GM23338 (cell line): Measurements from ENCODE around the gene HES3. TPM values are rescaled to one million over a fixed set of nuclear protein-coding genes. Genes with fewer than 3 reads are reported as not detected.

Experiments
- ATAC-seq: fragments of 200-7000 bp; cut with Tn5 transposase; 3 replicates; pipeline ENCODE4 v1.9.1; 2020
- DNase-seq: peaks from one replicate; pipeline ENCODE4 v3.0.0-alpha.2; 2015; ENCODE audit warnings: low spot score
- H2AFZ ChIP-seq: fragments of 200-600 bp; sonication (generic); 2 replicates; pipeline ENCODE4 v1.8.0; 2016; ENCODE audit warnings: antibody characterized with exemption, mild to moderate bottlenecking, moderate library complexity
- H3F3A ChIP-seq: fragments of 200-600 bp; sonication (generic); replicated peaks from 2 replicates; pipeline ENCODE4 v1.8.0; 2017; ENCODE audit warnings: antibody characterized with exemption, mixed run types, low read depth
- H3K27ac ChIP-seq: fragments of 200-600 bp; sonication (generic); 2 replicates; pipeline ENCODE4 v1.6.1; 2016; ENCODE audit warnings: low read depth
- H3K27me3 ChIP-seq: fragments of 200-600 bp; sonication (generic); 2 replicates; pipeline ENCODE4 v1.8.0; 2016; ENCODE audit warnings: mild to moderate bottlenecking, mixed run types, moderate library complexity; ENCODE audit not compliant: insufficient read depth
- H3K36me3 ChIP-seq: fragments of 200-600 bp; sonication (generic); 2 replicates; pipeline ENCODE4 v1.8.0; 2016; ENCODE audit warnings: mild to moderate bottlenecking; ENCODE audit not compliant: insufficient read depth
- H3K4me1 ChIP-seq: fragments of 200-600 bp; sonication (generic); 2 replicates; pipeline ENCODE4 v1.8.0; 2016; ENCODE audit warnings: mild to moderate bottlenecking, moderate library complexity; ENCODE audit not compliant: insufficient read depth
- H3K4me2 ChIP-seq: fragments of 200-600 bp; sonication (generic); 2 replicates; pipeline ENCODE4 v1.7.1; 2017; ENCODE audit warnings: mixed run types
- H3K4me3 ChIP-seq: fragments of 200-600 bp; sonication (generic); 2 replicates; pipeline ENCODE4 v1.6.1; 2016; ENCODE audit warnings: mixed run types
- H3K79me2 ChIP-seq: fragments of 200-600 bp; sonication (generic); replicated peaks from 2 replicates; pipeline ENCODE4 v1.8.0; 2017; ENCODE audit warnings: mild to moderate bottlenecking; ENCODE audit not compliant: insufficient read depth
- H3K9me2 ChIP-seq: fragments of 200-600 bp; sonication (generic); 2 replicates; pipeline ENCODE4 v1.8.0; 2017; ENCODE audit not compliant: insufficient read depth
- H4K20me1 ChIP-seq: fragments of 200-600 bp; sonication (generic); replicated peaks from 2 replicates; pipeline ENCODE4 v1.8.0; 2017; ENCODE audit warnings: mild to moderate bottlenecking; ENCODE audit not compliant: insufficient read depth
- H3K27ac Mint-ChIP-seq: 2 replicates; pipeline ENCODE4 v1.8.0; 2020; ENCODE audit warnings: inconsistent platforms, mild to moderate bottlenecking, moderate library complexity, mixed read lengths
- H3K27me3 Mint-ChIP-seq: 3 replicates; pipeline ENCODE4 v1.8.0; 2022; ENCODE audit warnings: low read depth, mild to moderate bottlenecking, moderate library complexity, mixed read lengths, inconsistent platforms; ENCODE audit not compliant: insufficient read depth, poor library complexity
- H3K36me3 Mint-ChIP-seq: 3 replicates; pipeline ENCODE4 v1.8.0; 2021; ENCODE audit warnings: low read depth, mild to moderate bottlenecking, inconsistent platforms, moderate library complexity, mixed read lengths
- H3K4me1 Mint-ChIP-seq: 3 replicates; pipeline ENCODE4 v1.8.0; 2020; ENCODE audit warnings: mild to moderate bottlenecking, inconsistent platforms, mixed read lengths
- H3K4me3 Mint-ChIP-seq: 3 replicates; pipeline ENCODE4 v1.8.0; 2021; ENCODE audit warnings: moderate library complexity, mild to moderate bottlenecking, inconsistent platforms, mixed read lengths
- H3K9me3 Mint-ChIP-seq: 3 replicates; pipeline ENCODE4 v1.8.0; 2020; ENCODE audit warnings: moderate library complexity, mild to moderate bottlenecking, inconsistent platforms, mixed read lengths
- CREB1 ChIP-seq: fragments of 250-450 bp; sonication (Bioruptor Pico); IDR thresholded peaks from 2 replicates; pipeline ENCODE4 v1.5.0; 2020; ENCODE audit warnings: low read depth, mild to moderate bottlenecking, moderate library complexity
- ETS1 ChIP-seq: IDR thresholded peaks from 2 replicates; pipeline ENCODE4 v1.6.1; 2016; ENCODE audit warnings: antibody characterized with exemption
- EZH2 ChIP-seq: fragments of 200-600 bp; sonication (generic); IDR thresholded peaks from one replicate; pipeline ENCODE4 v1.8.0; 2017; ENCODE audit warnings: antibody characterized with exemption, mild to moderate bottlenecking, low read depth; ENCODE audit not compliant: unreplicated experiment
- EZH2phosphoT487 ChIP-seq: fragments of 200-600 bp; sonication (generic); IDR thresholded peaks from one replicate; pipeline ENCODE4 v1.8.1; 2018; ENCODE audit warnings: antibody characterized with exemption; ENCODE audit not compliant: unreplicated experiment
- JUNB ChIP-seq: IDR thresholded peaks from one replicate; pipeline ENCODE4 v1.6.1; 2016; ENCODE audit warnings: antibody characterized with exemption; ENCODE audit not compliant: unreplicated experiment
- NANOG ChIP-seq: IDR thresholded peaks from 2 replicates; pipeline ENCODE4 v1.6.1; 2016; ENCODE audit warnings: antibody characterized with exemption, borderline replicate concordance
- POLR2AphosphoS5 ChIP-seq: IDR thresholded peaks from 2 replicates; pipeline ENCODE4 v1.6.1; 2016; ENCODE audit warnings: antibody characterized with exemption, low read depth
- STAT1 ChIP-seq: IDR thresholded peaks from one replicate; pipeline ENCODE4 v1.6.1; 2016; ENCODE audit warnings: antibody characterized with exemption; ENCODE audit not compliant: unreplicated experiment
- ZNF114 ChIP-seq: fragments of 250-450 bp; sonication (Bioruptor Pico); IDR thresholded peaks from 2 replicates; pipeline ENCODE4 v1.5.0; 2020; ENCODE audit warnings: mild to moderate bottlenecking, moderate library complexity
- ZNF331 ChIP-seq: fragments of 250-450 bp; sonication (Bioruptor Pico); IDR thresholded peaks from 2 replicates; pipeline ENCODE4 v1.5.0; 2020; ENCODE audit warnings: low read depth, mild to moderate bottlenecking, moderate library complexity
- ZNF462 ChIP-seq: fragments of 250-450 bp; sonication (Bioruptor Pico); IDR thresholded peaks from 2 replicates; pipeline ENCODE4 v1.5.0; 2020; ENCODE audit warnings: mild to moderate bottlenecking, moderate library complexity
- polyA plus RNA-seq: library from polyadenylated mRNA; unstranded; fragments of >200 nt; fragmentation: Nextera tagmentation; extraction: Ambion mirVana; gene quantifications from 2 replicates; pipeline ENCODE4 v1.2.1, GENCODE V29; 2016
- total RNA-seq: library from RNA; depleted of rRNA; stranded (reverse); fragments of >200 nt; shearing (Covaris generic); gene quantifications from 2 replicates; pipeline ENCODE4 v1.2.3, GENCODE V29; 2014
- TF ChIP-seq, protein P1 (sequence below), 2 experiments: fragments of 200-600 bp in 1 of 2; sonication (generic) in 1 of 2; conservative IDR thresholded peaks; 2 replicates each; pipeline versions ENCODE4 v1.5.1 to v1.6.1; 2016 to 2017; ENCODE audit warnings: antibody characterized with exemption in 2 of 2, low read depth in 2 of 2, mild to moderate bottlenecking in 2 of 2, moderate library complexity in 1 of 2
- TF ChIP-seq, protein P2 (sequence below): IDR thresholded peaks from one replicate; pipeline ENCODE4 v1.6.1; 2018; ENCODE audit warnings: antibody characterized with exemption; ENCODE audit not compliant: unreplicated experiment

HES3 gene
- total and polyA plus RNA-seq, 2 experiments from 2014 or later = 7.1 to 50.4 TPM

GRCh38 chr1:6210591-6211355 is 33.2 kb upstream of the HES3 start:
- peaks cover 43% of the 10 kb centered on the region for H3K27me3 ChIP-seq
- H3F3A ChIP-seq = 0 out of 2 replicates have a peak, but pooled peaks cover 5% of the 10 kb centered on the region
- H3K79me2 ChIP-seq = no peaks in the 10 kb centered on the region
- peaks cover 27% of the 10 kb centered on the region for H3K4me1 ChIP-seq
- no peak overlapping the region for H3K4me3 Mint-ChIP-seq
- H3K36me3 Mint-ChIP-seq = no peaks in the 10 kb centered on the region
- no peaks in the 10 kb centered on the region for H4K20me1 ChIP-seq
- peaks cover 22% of the 10 kb centered on the region for H3K4me1 Mint-ChIP-seq
- H3K27me3 Mint-ChIP-seq = peaks cover 35% of the 10 kb centered on the region
- no peak overlapping the region for H3K27ac ChIP-seq
- H3K36me3 ChIP-seq = no peaks in the 10 kb centered on the region
- no peaks in the 10 kb centered on the region; the same call in 2 of the 3 replicates for H3K9me3 Mint-ChIP-seq
- no peak overlapping the region for H3K4me3 ChIP-seq
- TF ChIP-seq JUNB = no peak
- TF ChIP-seq, protein P1, sequence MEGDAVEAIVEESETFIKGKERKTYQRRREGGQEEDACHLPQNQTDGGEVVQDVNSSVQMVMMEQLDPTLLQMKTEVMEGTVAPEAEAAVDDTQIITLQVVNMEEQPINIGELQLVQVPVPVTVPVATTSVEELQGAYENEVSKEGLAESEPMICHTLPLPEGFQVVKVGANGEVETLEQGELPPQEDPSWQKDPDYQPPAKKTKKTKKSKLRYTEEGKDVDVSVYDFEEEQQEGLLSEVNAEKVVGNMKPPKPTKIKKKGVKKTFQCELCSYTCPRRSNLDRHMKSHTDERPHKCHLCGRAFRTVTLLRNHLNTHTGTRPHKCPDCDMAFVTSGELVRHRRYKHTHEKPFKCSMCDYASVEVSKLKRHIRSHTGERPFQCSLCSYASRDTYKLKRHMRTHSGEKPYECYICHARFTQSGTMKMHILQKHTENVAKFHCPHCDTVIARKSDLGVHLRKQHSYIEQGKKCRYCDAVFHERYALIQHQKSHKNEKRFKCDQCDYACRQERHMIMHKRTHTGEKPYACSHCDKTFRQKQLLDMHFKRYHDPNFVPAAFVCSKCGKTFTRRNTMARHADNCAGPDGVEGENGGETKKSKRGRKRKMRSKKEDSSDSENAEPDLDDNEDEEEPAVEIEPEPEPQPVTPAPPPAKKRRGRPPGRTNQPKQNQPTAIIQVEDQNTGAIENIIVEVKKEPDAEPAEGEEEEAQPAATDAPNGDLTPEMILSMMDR (conservative IDR thresholded peaks at IDR 0.05; ENCODE audit: low read depth in 2 of 2) = no peak
- no peak for TF ChIP-seq POLR2AphosphoS5
- TF ChIP-seq ZNF462 (CRISPR knock-in tag) = no peak
- no peak for TF ChIP-seq ZNF331 (CRISPR knock-in tag)
- TF ChIP-seq STAT1 = no peak
- TF ChIP-seq, protein P2, sequence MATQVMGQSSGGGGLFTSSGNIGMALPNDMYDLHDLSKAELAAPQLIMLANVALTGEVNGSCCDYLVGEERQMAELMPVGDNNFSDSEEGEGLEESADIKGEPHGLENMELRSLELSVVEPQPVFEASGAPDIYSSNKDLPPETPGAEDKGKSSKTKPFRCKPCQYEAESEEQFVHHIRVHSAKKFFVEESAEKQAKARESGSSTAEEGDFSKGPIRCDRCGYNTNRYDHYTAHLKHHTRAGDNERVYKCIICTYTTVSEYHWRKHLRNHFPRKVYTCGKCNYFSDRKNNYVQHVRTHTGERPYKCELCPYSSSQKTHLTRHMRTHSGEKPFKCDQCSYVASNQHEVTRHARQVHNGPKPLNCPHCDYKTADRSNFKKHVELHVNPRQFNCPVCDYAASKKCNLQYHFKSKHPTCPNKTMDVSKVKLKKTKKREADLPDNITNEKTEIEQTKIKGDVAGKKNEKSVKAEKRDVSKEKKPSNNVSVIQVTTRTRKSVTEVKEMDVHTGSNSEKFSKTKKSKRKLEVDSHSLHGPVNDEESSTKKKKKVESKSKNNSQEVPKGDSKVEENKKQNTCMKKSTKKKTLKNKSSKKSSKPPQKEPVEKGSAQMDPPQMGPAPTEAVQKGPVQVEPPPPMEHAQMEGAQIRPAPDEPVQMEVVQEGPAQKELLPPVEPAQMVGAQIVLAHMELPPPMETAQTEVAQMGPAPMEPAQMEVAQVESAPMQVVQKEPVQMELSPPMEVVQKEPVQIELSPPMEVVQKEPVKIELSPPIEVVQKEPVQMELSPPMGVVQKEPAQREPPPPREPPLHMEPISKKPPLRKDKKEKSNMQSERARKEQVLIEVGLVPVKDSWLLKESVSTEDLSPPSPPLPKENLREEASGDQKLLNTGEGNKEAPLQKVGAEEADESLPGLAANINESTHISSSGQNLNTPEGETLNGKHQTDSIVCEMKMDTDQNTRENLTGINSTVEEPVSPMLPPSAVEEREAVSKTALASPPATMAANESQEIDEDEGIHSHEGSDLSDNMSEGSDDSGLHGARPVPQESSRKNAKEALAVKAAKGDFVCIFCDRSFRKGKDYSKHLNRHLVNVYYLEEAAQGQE = no peak
- TF ChIP-seq NANOG = no peak
- no peak for TF ChIP-seq ETS1
- no peak for TF ChIP-seq EZH2phosphoT487
- no peak for TF ChIP-seq ZNF114 (CRISPR knock-in tag)
- TF ChIP-seq CREB1 (CRISPR knock-in tag) = no peak
- no peak for TF ChIP-seq EZH2
- H3K9me2 ChIP-seq = no peaks in the 10 kb centered on the region
- DNase-seq (no peak), ATAC-seq (no peak)
- H3K4me2 ChIP-seq = no peak overlapping the region
- H2AFZ ChIP-seq = no peak overlapping the region
- H3K27ac Mint-ChIP-seq = no peak overlapping the region
